Psoas muscle (tissue), 8 donors: ENCODE data around the gene YWHAQ. TPM values are rescaled to one million over a fixed set of nuclear protein-coding genes. Genes with fewer than 3 reads are reported as not detected.

Experiments used
- ATAC-seq, 4 donors: fragments of 200-7000 bp; cut with Tn5 transposase; one replicate each; pipeline ENCODE4 v1.9.1; 2020; ENCODE audit warnings: moderate library complexity in 3 of 4, mild to moderate bottlenecking in 2 of 4
- DNase-seq, 2 donors: peaks; one replicate each; pipeline ENCODE4 v3.0.0-alpha.2; 2020
- H3K27ac ChIP-seq: fragments of 200-600 bp; one replicate; pipeline ENCODE4 v1.8.0; 2022
- H3K27me3 ChIP-seq, 3 donors: fragments of 200-600 bp in 1 of 3; one replicate each; pipeline versions ENCODE4 v1.6.1 to v1.8.0; 2013 to 2022; ENCODE audit warnings: low read length in 2 of 3, mild to moderate bottlenecking in 2 of 3, moderate library complexity in 1 of 3; ENCODE audit not compliant: insufficient read depth in 3 of 3
- H3K36me3 ChIP-seq, 2 donors: fragments of 200-600 bp in 1 of 2; one replicate each; pipeline versions ENCODE4 v1.6.1 to v1.8.0; 2013 to 2022; ENCODE audit warnings: low read depth in 1 of 2, mild to moderate bottlenecking in 1 of 2, moderate library complexity in 1 of 2; ENCODE audit not compliant: insufficient read depth in 1 of 2
- H3K4me1 ChIP-seq: fragments of 200-600 bp; one replicate; pipeline ENCODE4 v1.8.0; 2022
- H3K4me3 ChIP-seq: fragments of 200-600 bp; one replicate; pipeline ENCODE4 v1.8.0; 2022; ENCODE audit warnings: mild to moderate bottlenecking
- H3K9me3 ChIP-seq: fragments of 200-600 bp; one replicate; pipeline ENCODE4 v1.8.0; 2022
- CTCF ChIP-seq: fragments of 200-600 bp; IDR thresholded peaks from one replicate; pipeline ENCODE4 v1.8.0; 2022; ENCODE audit warnings: antibody characterized with exemption
- WGBS, 3 donors: extraction: QIAGEN DNeasy Blood & Tissue Kit; methylation state at CpG; one replicate each; pipeline versions ENCODE4 v1.1.6 to v1.1.7; 2013; 5-methylcytosine and 5-hydroxymethylcytosine counted together
- intact Hi-C, 2 donors: fragments of 100-400 bp; cut with DNase I; formaldehyde crosslinking; loops; one replicate each; pipeline versions ENCODE4 v1.11.0 to v1.14.2; 2022
- polyA plus RNA-seq, 3 donors: library from polyadenylated mRNA; stranded (reverse); fragments of 200-250 nt; gene quantifications; one replicate each; pipeline ENCODE4 v1.2.3, GENCODE V29; 2013
- total RNA-seq, 4 donors: library from RNA; stranded (reverse); fragmentation: NEBNext Ultra II Directional in 2 of 4; extraction: Animal tissue kit (Norgen Biotek cat#: 25700) in 2 of 4; gene quantifications; one replicate each; pipeline versions ENCODE4 v1.2.1 to v1.2.4, GENCODE V29; 2021 to 2023
- donor health status: healthy with polysubstance abuse.
- donor health status: DM: no; HTN: no; CAD: no; lungs with moderate emphysema.
- donor health status: Bipolar disorder and iron deficiency.
- donor health status: healthy.
- donor health status: DM: yes; HTN: yes; CAD: no.
- donor health status: DM: no; HTN: no; CAD: no.
- donor health status: DM: no; HTN: no; CAD: no.
- donor health status: DM: yes; HTN: yes; CAD: no.

Gene YWHAQ
- total and polyA plus RNA-seq, 7 donors, result 41.5 to 74.7 (median 57.3) TPM

- TF ChIP-seq CTCF, result no peak
- DNase-seq, result peak in 1 of 2 donors; percentile 25
- no peaks in the 10 kb centered on the region for H3K36me3 ChIP-seq
- ATAC-seq, result peak; percentile 93 to 98 (median 96)
- no peaks in the 10 kb centered on the region for H3K27me3 ChIP-seq
- no peak overlapping the region for H3K4me3 ChIP-seq
- peaks cover 8% of the 10 kb centered on the region for H3K4me1 ChIP-seq
- no peaks in the 10 kb centered on the region for H3K9me3 ChIP-seq
- WGBS, 3 donors, result 27 to 39% (median 33%) methylated on average over 9 of the region's 9 CpGs
- intact Hi-C loops, result no loop called here
- peak overlapping the region; percentile 55 for H3K27ac ChIP-seq
These were observed 28.2 kb upstream of the YWHAQ start for GRCh38 chr2:9658972-9659371.

GRCh38 chr2:9657731-9658130 lies 26.9 kb upstream of the YWHAQ start:
- 90 to 92% (median 91%) methylated on average over 6 of the region's 6 CpGs for WGBS, 3 donors
- ATAC-seq, result no peak
- DNase-seq, result no peak
- no peak for TF ChIP-seq CTCF
- no peaks in the 10 kb centered on the region for H3K36me3 ChIP-seq
- H3K27ac ChIP-seq, result no peak overlapping the region
- no peak overlapping the region for H3K4me3 ChIP-seq
- no peaks in the 10 kb centered on the region for H3K27me3 ChIP-seq
- H3K4me1 ChIP-seq, result peaks cover 8% of the 10 kb centered on the region
- intact Hi-C loops, result no loop called here
- no peaks in the 10 kb centered on the region for H3K9me3 ChIP-seq

- DNase-seq (no peak), ATAC-seq (no peak)
- Histone ChIP-seq H3K4me3 (no peak overlapping the region), H3K27me3 (no peaks in the 10 kb centered on the region), H3K4me1 (peaks cover 8% of the 10 kb centered on the region), H3K36me3 (no peaks in the 10 kb centered on the region), H3K9me3 (no peaks in the 10 kb centered on the region), H3K27ac (no peak overlapping the region)
- no peak for TF ChIP-seq CTCF
- 88 to 96% (median 89%) methylated on average over 6 of the region's 6 CpGs for WGBS, 3 donors
- intact Hi-C loops, result no loop called here
These were observed 26.3 kb upstream of the YWHAQ start for GRCh38 chr2:9657083-9657482.

- Histone ChIP-seq H3K4me1 (peaks cover 8% of the 10 kb centered on the region), H3K27ac (no peak overlapping the region), H3K4me3 (no peak overlapping the region), H3K27me3 (no peaks in the 10 kb centered on the region), H3K36me3 (no peaks in the 10 kb centered on the region), H3K9me3 (no peaks in the 10 kb centered on the region)
- TF ChIP-seq CTCF, result no peak
- 85 to 94% (median 90%) methylated on average over 11 of the region's 11 CpGs for WGBS, 3 donors
- ATAC-seq (no peak), DNase-seq (no peak)
- intact Hi-C loops, result no loop called here
These were observed 25.5 kb upstream of the YWHAQ start for GRCh38 chr2:9656270-9656766.
